ENCODE results near the gene ZNF385B.

The ZNF385B gene

DNA sequence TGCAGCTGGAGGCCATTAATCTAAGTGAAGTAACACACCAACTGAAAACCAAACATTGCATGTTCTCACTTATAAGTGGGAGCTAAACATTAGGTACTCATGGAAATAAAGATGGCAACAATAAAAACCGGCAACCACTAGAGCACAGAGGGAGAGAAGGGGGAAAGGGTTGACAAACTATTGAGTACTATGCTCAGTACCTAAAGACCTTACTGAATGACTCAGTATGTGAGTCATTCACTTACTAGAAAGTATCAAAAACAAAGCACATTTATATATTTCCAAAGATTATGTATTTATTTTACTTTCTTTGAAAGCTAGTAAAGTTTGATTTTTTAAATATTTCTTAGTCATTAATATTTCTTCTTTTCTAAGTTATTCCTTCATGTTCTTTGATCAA, 48.9 kb downstream of the ZNF385B start:
- no peak overlapping the region for H3K4me3 ChIP-seq (ENCODE audit: control insufficient read depth, low read depth, low read length)
- no peak for TF ChIP-seq CTCF (conservative IDR thresholded peaks at IDR 0.05; ENCODE audit: control insufficient read depth, insufficient read depth, low read depth, low read length)

GRCh38 chr2:179811042-179811441, 50.4 kb downstream of the ZNF385B start:
- DNase-seq (ENCODE audit: low read depth), result no peak
- no peak overlapping the region for H3K4me3 ChIP-seq (ENCODE audit: control insufficient read depth, low read depth, low read length)
- TF ChIP-seq CTCF (conservative IDR thresholded peaks at IDR 0.05; ENCODE audit: control insufficient read depth, insufficient read depth, low read depth, low read length), result no peak

More for the DNA sequence above, 48.9 kb downstream of the ZNF385B start:
- DNase-seq (ENCODE audit: low read depth), result peak; percentile 24

DNA sequence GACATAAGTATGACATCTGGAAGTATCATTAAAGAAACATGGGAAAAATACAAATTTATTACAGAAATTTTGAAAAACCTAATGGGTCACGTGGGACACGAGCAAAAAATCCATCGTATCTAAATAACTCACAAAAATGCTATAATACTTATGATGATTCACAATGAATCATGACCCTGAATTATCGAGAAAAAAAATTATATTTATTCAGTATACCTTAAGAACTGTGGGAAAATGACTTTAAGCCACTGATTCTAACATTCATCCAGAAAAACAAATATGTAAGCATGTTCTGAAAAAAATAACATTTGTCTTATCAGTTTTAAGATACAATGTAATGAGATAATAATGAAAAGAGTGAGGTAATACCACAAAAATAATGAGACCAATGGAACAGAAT, 51.8 kb downstream of the ZNF385B start:
- no peak overlapping the region for H3K4me3 ChIP-seq (ENCODE audit: control insufficient read depth, low read depth, low read length)
- no peak for DNase-seq (ENCODE audit: low read depth)
- TF ChIP-seq CTCF (conservative IDR thresholded peaks at IDR 0.05; ENCODE audit: control insufficient read depth, insufficient read depth, low read depth, low read length), result no peak

GRCh38 chr2:179805001-179805400, 56.4 kb downstream of the ZNF385B start:
- no peak overlapping the region for H3K4me3 ChIP-seq (ENCODE audit: control insufficient read depth, low read depth, low read length)
- no peak for TF ChIP-seq CTCF (conservative IDR thresholded peaks at IDR 0.05; ENCODE audit: control insufficient read depth, insufficient read depth, low read depth, low read length)
- no peak for DNase-seq (ENCODE audit: low read depth)

- TF ChIP-seq CTCF (conservative IDR thresholded peaks at IDR 0.05; ENCODE audit: control insufficient read depth, insufficient read depth, low read depth, low read length), result no peak
- DNase-seq (ENCODE audit: low read depth), result no peak
- no peak overlapping the region for H3K4me3 ChIP-seq (ENCODE audit: control insufficient read depth, low read depth, low read length)
Measured at GRCh38 chr2:179804206-179804605, 57.2 kb downstream of the ZNF385B start.

DNA sequence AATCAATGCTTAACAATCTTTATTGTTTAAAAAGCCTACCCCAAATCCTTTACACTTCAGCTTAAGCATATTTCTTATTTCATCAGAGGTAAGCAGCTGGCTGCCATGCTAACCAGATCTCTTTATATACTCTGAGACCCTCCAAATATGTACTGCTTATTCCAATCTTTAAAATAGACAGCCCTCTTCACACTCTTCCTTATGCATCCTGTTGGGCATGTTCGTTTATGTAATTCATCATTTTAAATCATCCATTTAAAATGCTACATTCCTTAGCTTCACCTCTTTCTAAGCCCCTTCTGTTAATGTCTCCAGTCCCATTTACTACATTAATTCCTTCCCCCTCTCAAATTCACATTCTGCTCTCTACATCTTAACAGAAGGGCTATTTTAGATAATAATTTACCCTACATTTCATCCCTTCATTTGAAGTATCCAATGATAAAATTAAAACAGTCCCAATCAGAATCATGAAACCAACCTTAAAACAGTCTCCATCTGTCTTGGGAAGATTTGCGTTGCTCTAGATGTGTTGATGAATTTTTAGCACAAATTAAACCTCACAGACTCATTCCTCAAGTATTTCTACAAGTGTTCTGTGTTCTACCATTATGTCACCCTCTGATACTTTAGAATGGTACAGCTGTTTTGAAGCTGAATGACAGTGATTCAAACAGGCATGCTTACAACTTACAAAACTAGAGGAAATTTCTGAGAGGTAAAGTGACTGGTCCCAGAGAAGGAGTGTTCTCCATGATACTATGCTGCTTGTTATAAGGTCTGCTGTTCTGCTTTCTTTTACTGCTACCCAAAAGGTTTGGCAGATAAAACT, 59.1 kb downstream of the ZNF385B start:
- TF ChIP-seq CTCF (conservative IDR thresholded peaks at IDR 0.05; ENCODE audit: control insufficient read depth, insufficient read depth, low read depth, low read length), result no peak
- no peak for DNase-seq (ENCODE audit: low read depth)
- no peak overlapping the region for H3K4me3 ChIP-seq (ENCODE audit: control insufficient read depth, low read depth, low read length)
